Head of caudate nucleus (tissue), 42 donors: ENCODE results near the gene ZFYVE19.
"Not testable (repeated sequence)": the region's sequence is repeated elsewhere in the genome, so short reads cannot be mapped to it uniquely, and the experiment has no call there.

Experiments
- DNase-seq, 42 donors: peaks; one replicate each; pipeline versions ENCODE4 v3.0.0 to v3.0.0-alpha.2; 2020 to 2021; ENCODE audit warnings: mixed read lengths in 7 of 42
- intact Hi-C: fragments of 100-400 bp; cut with DNase I; formaldehyde crosslinking; loops from one replicate; pipeline ENCODE4 v1.15.0; 2022

Gene ZFYVE19

DNA sequence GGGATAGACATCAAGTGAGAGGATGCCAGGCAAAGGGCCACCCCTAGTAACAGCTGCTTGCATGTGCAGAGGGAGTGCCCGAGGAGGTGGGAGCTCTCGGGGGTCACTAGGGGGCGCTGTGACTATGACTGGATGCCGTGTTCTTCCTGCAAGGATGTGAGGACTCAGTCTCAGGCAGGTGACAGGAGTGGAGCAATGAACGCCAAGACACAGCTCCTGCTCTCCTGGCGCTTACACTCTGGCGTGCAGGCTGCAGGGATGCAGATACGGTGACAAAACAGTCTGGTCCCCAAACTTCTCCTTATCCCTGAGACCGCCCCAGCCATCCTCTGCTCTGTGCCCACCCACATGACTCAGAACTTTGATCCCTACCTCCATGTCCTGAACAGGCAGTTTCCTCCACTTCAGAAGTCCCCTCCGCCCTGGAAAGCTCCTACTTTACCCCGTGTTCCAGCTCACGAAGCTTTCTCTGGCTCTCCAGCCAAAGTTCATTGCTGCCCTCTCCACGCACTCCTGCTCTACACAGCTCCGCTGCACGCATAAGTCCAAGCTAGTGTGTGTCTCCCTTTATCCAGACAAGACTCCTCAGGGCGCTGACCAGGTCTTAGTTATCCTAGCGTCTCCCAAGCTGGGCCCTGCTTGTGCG, 52.4 kb downstream of the ZFYVE19 start:
- intact Hi-C loops = loop anchor here (2.0 kb wide), 1 partner anchor 33 kb away; no protein-coding TSS in a partner anchor

DNA sequence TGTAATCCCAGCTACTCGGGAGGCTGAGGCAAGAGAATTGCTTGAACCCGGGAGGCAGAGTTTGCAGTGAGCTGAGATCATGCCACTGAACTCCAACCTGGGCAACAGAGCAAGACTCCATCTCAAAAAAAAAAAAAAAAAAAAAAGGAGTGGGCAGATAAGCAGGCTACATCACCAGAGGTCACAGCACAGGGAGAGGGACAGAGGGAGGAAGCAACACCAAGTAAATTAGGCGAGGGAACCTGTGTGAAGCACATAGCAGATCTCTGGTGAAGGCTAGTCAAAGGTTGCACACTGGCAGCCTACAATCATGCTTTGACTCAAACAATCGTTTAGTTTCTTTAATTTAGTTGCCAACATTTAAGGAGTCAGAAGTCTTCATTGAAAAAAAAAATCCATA, 54.3 kb downstream of the ZFYVE19 start:
- intact Hi-C loops, DNase-seq: not testable (repeated sequence)

More for the DNA sequence above, 52.4 kb downstream of the ZFYVE19 start:
- DNase-seq = peak; percentile 35 to 88 (median 66)

GRCh38 chr15:40863660-40864270, 56.9 kb downstream of the ZFYVE19 start:
- intact Hi-C loops = no loop called here
- DNase-seq = no peak
